A549 (cell line): ENCODE measurements around the gene XKR8. TPM values are rescaled to one million over a fixed set of nuclear protein-coding genes. Genes with fewer than 3 reads are reported as not detected.
A peak's percentile ranks its signal among the peaks of the same experiment; 100 is the strongest.

Source experiments
- ATAC-seq, 2 experiments: fragments of 200-7000 bp in 1 of 2; fragments of >200 bp in 1 of 2; cut with Nextera tagmentation in 1 of 2; cut with Tn5 transposase in 1 of 2; 3 replicates each; pipeline versions ENCODE4 v1.8.0 to v1.9.1; 2018 to 2020; ENCODE audit warnings: mild to moderate bottlenecking in 1 of 2, moderate library complexity in 1 of 2
- CTCF ChIA-PET: fragments of 300-600 bp; sonication (Branson Sonifier 250); formaldehyde crosslinking; extraction: SDS; loops from one replicate; lab custom pipeline; 2021; ENCODE audit warnings: antibody characterized with exemption, inconsistent platforms; lab: Yijun Ruan, JAX
- POLR2A ChIA-PET: fragments of 350-600 bp; formaldehyde crosslinking; extraction: SDS; loops from one replicate; lab custom pipeline; 2021; ENCODE audit warnings: antibody characterized with exemption, inconsistent platforms; lab: Yijun Ruan, JAX
- DNase-seq, 2 experiments: peaks; one replicate each; pipeline versions ENCODE4 v3.0.0 to v3.0.0-alpha.2; 2011 to 2016; ENCODE audit warnings: low read depth in 1 of 2, low spot score in 1 of 2
- FAIRE-seq: peaks from 2 replicates; lab custom pipeline; 2011; peaks lifted over from hg19 to GRCh38; lab: Jason Lieb, UNC
- H3K27ac ChIP-seq, 2 experiments: fragments of >200 bp; sonication (Bioruptor Twin); formaldehyde crosslinking; 3 replicates each; pipeline ENCODE4 v1.5.1; 2016 to 2017
- H3K4me1 ChIP-seq: fragments of >200 bp; sonication (Bioruptor Twin); formaldehyde crosslinking; 3 replicates; pipeline ENCODE4 v1.6.1; 2016
- H3K4me2 ChIP-seq: fragments of >200 bp; sonication (Bioruptor Twin); formaldehyde crosslinking; 3 replicates; pipeline ENCODE4 v1.6.1; 2016
- H3K4me3 ChIP-seq: fragments of >200 bp; sonication (Bioruptor Twin); formaldehyde crosslinking; 3 replicates; pipeline ENCODE4 v1.5.1; 2016
- H3K9me3 ChIP-seq: fragments of >200 bp; sonication (Bioruptor Twin); formaldehyde crosslinking; 3 replicates; pipeline ENCODE4 v1.6.1; 2016
- BHLHE40 ChIP-seq: IDR thresholded peaks from 2 replicates; pipeline ENCODE4 v1.6.1; 2012; ENCODE audit warnings: low read depth, low read length, inconsistent platforms
- CBX2 ChIP-seq: fragments of 200-600 bp; sonication (generic); IDR thresholded peaks from 2 replicates; pipeline ENCODE4 v1.6.1; 2016; ENCODE audit warnings: low read depth, mild to moderate bottlenecking, borderline replicate concordance
- CHD2 ChIP-seq: fragments of 150-350 bp; IDR thresholded peaks from 2 replicates; pipeline ENCODE4 v1.6.1; 2014; ENCODE audit warnings: low read length; ENCODE audit not compliant: partially characterized antibody
- CHD4 ChIP-seq: fragments of 200-600 bp; sonication (generic); IDR thresholded peaks from 2 replicates; pipeline ENCODE4 v1.6.1; 2016; ENCODE audit warnings: antibody characterized with exemption, mild to moderate bottlenecking, borderline replicate concordance
- EHF ChIP-seq: fragments of 250-450 bp; sonication (Bioruptor Pico); IDR thresholded peaks from 2 replicates; pipeline ENCODE4 v1.5.0; 2020; ENCODE audit warnings: mild to moderate bottlenecking
- EP300 ChIP-seq, 2 experiments: fragments of >200 bp; sonication (Bioruptor Twin); formaldehyde crosslinking; IDR thresholded peaks; 2 replicates in 1 of 2; 3 replicates in 1 of 2; pipeline ENCODE4 v1.6.1; 2016 to 2017
- ESRRA ChIP-seq: fragments of 150-350 bp; IDR thresholded peaks from 2 replicates; pipeline ENCODE4 v1.6.1; 2014; ENCODE audit warnings: mild to moderate bottlenecking, low read length, borderline replicate concordance
- FOSB ChIP-seq: fragments of 250-450 bp; sonication (Bioruptor Pico); IDR thresholded peaks from 2 replicates; pipeline ENCODE4 v1.5.0; 2020; ENCODE audit warnings: mild to moderate bottlenecking, moderate library complexity
- HEYL ChIP-seq: fragments of 250-450 bp; sonication (Bioruptor Pico); IDR thresholded peaks from 2 replicates; pipeline ENCODE4 v1.8.0; 2021; ENCODE audit warnings: mild to moderate bottlenecking, moderate library complexity
- HOXA7 ChIP-seq: fragments of 250-450 bp; sonication (Bioruptor Pico); IDR thresholded peaks from 2 replicates; pipeline ENCODE4 v1.5.0; 2020; ENCODE audit warnings: mild to moderate bottlenecking, moderate library complexity
- JUN ChIP-seq, 2 experiments: fragments of >200 bp; sonication (Bioruptor Twin); formaldehyde crosslinking; IDR thresholded peaks; 2 replicates in 1 of 2; 3 replicates in 1 of 2; pipeline ENCODE4 v1.6.1; 2016 to 2017
- JUNB ChIP-seq: fragments of >200 bp; sonication (Bioruptor Twin); formaldehyde crosslinking; IDR thresholded peaks from 2 replicates; pipeline ENCODE4 v1.6.1; 2016
- MAZ ChIP-seq: fragments of 150-350 bp; IDR thresholded peaks from 2 replicates; pipeline ENCODE4 v1.6.1; 2014; ENCODE audit warnings: antibody characterized with exemption, low read depth, low read length, borderline replicate concordance
- PHF8 ChIP-seq: fragments of 200-600 bp; sonication (generic); IDR thresholded peaks from 2 replicates; pipeline ENCODE4 v1.6.1; 2016; ENCODE audit warnings: low read depth, mild to moderate bottlenecking, antibody characterized with exemption, moderate library complexity, borderline replicate concordance
- POLR2A ChIP-seq: IDR thresholded peaks from 2 replicates; pipeline ENCODE4 v1.6.1; 2012; ENCODE audit warnings: mild to moderate bottlenecking, low read length
- RARB ChIP-seq: fragments of 250-450 bp; sonication (Bioruptor Pico); IDR thresholded peaks from 2 replicates; pipeline ENCODE4 v1.8.0; 2021; ENCODE audit warnings: mild to moderate bottlenecking, moderate library complexity
- TFCP2L1 ChIP-seq: fragments of 250-450 bp; sonication (Bioruptor Pico); IDR thresholded peaks from 2 replicates; pipeline ENCODE4 v1.5.0; 2021; ENCODE audit warnings: mild to moderate bottlenecking
- TP53 ChIP-seq: fragments of 250-450 bp; sonication (Bioruptor Pico); IDR thresholded peaks from 2 replicates; pipeline ENCODE4 v1.5.0; 2021; ENCODE audit warnings: mild to moderate bottlenecking, moderate library complexity
- ZC3H11A ChIP-seq: fragments of 450-650 bp; IDR thresholded peaks from 2 replicates; pipeline ENCODE4 v1.6.1; 2014; ENCODE audit warnings: antibody characterized with exemption, mild to moderate bottlenecking
- ZSCAN20 ChIP-seq: fragments of 250-450 bp; sonication (Bioruptor Pico); IDR thresholded peaks from 2 replicates; pipeline ENCODE4 v1.8.0; 2022; ENCODE audit warnings: mild to moderate bottlenecking, moderate library complexity
- WGBS: methylation state at CpG from one replicate; pipeline ENCODE4 v1.1.6; 2017; ENCODE audit errors: missing lambda C conversion rate; 5-methylcytosine and 5-hydroxymethylcytosine counted together
- polyA minus RNA-seq: library from RNA; depleted of rRNA, polyadenylated mRNA; stranded (reverse); fragments of >200 nt; gene quantifications from 2 replicates; pipeline ENCODE4 v1.2.3, GENCODE V29; 2011; rRNA and poly(A)+ RNA removed
- polyA plus RNA-seq, 4 experiments: library from polyadenylated mRNA; depleted of rRNA in 3 of 4; stranded (reverse); fragments of >200 nt; fragmentation: RNase III in 1 of 4; extraction: RNeasy Plus Mini Kit Qiagen cat#74134 plus additional on column Dnase treatment in 1 of 4; gene quantifications; 2 replicates in 3 of 4; 3 replicates in 1 of 4; pipeline ENCODE4 v1.2.3, GENCODE V29; 2011 to 2017
- TF ChIP-seq, protein P1 (sequence below): fragments of >200 bp; sonication (Bioruptor Twin); formaldehyde crosslinking; IDR thresholded peaks from 3 replicates; pipeline ENCODE4 v1.5.1; 2016
- TF ChIP-seq, protein P2 (sequence below): fragments of 250-450 bp; sonication (Bioruptor Pico); IDR thresholded peaks from 2 replicates; pipeline ENCODE4 v1.5.0; 2020; ENCODE audit warnings: low read depth, mild to moderate bottlenecking, moderate library complexity
- TF ChIP-seq, protein P3 (sequence below): fragments of >200 bp; sonication (Bioruptor Twin); formaldehyde crosslinking; IDR thresholded peaks from 3 replicates; pipeline ENCODE4 v1.6.1; 2016
- TF ChIP-seq, protein P4 (sequence below): IDR thresholded peaks from 2 replicates; pipeline ENCODE4 v1.6.1; 2012
- TF ChIP-seq, protein P5 (sequence below): IDR thresholded peaks from 2 replicates; pipeline ENCODE4 v1.6.1; 2012; ENCODE audit warnings: low read depth, borderline replicate concordance
- TF ChIP-seq, protein P6 (sequence below): fragments of 150-350 bp; IDR thresholded peaks from 2 replicates; pipeline ENCODE4 v1.6.1; 2014; ENCODE audit warnings: low read depth, mild to moderate bottlenecking, low read length

The XKR8 gene, protein sequence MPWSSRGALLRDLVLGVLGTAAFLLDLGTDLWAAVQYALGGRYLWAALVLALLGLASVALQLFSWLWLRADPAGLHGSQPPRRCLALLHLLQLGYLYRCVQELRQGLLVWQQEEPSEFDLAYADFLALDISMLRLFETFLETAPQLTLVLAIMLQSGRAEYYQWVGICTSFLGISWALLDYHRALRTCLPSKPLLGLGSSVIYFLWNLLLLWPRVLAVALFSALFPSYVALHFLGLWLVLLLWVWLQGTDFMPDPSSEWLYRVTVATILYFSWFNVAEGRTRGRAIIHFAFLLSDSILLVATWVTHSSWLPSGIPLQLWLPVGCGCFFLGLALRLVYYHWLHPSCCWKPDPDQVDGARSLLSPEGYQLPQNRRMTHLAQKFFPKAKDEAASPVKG
- 3.3 and 4.2 TPM in 2 replicates for polyA plus RNA-seq (2011; rRNA removed)
- polyA plus RNA-seq (2012; cell fraction: cytosol; rRNA removed) = 4.7 and 8.0 TPM in 2 replicates
- 5.9 and 6.8 TPM in 2 replicates for polyA plus RNA-seq (2012; cell fraction: nucleus; rRNA removed)
- polyA plus RNA-seq (2017; fragmentation: RNase III; extraction: RNeasy Plus Mini Kit Qiagen cat#74134 plus additional on column Dnase treatment) = 3.3 to 3.5 TPM (median 3.5 TPM) in 3 replicates
- 2.9 and 3.3 TPM in 2 replicates for polyA minus RNA-seq

DNA sequence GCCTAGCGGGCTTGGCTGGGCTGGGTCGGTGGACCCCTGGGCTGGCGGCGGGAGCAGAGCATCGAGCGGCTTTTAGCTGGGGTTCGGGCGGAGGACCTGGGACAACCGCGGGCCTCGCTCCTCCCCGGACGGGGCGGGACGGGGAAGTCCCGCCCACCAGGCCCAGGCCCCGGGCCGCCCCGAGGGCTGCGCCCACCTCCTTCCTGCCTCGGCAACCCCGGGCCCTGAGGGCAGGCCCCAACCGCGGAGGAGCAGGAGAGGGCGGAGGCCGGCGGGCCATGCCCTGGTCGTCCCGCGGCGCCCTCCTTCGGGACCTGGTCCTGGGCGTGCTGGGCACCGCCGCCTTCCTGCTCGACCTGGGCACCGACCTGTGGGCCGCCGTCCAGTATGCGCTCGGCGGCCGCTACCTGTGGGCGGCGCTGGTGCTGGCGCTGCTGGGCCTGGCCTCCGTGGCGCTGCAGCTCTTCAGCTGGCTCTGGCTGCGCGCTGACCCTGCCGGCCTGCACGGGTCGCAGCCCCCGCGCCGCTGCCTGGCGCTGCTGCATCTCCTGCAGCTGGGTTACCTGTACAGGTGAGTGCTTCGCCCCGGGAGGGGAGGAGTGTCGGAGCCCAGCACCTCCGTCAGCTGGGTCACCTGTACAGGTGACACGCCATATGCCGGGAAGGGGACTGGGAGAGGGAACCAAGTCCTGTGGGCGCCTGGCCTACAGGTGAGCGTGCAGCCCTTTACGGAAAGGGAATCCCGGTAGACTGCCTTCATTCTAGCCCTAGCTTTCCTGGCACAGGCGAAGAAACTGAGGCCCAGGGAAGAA is at the start of gene XKR8:
XKR8 (plus strand) TSS at position 182 of the 812 bp plus-strand sequence; CDS start at position 279, 97 bp downstream.
- 84% methylated on average over 8 of the region's 68 CpGs for WGBS
- peak within 1 kb of the TSS; percentile 78 to 92 for H3K27ac ChIP-seq
- ATAC-seq (peak; percentile 91 to 96), FAIRE-seq (no peak), DNase-seq (peak; percentile 76 to 77)
- TF ChIP-seq, protein P1, sequence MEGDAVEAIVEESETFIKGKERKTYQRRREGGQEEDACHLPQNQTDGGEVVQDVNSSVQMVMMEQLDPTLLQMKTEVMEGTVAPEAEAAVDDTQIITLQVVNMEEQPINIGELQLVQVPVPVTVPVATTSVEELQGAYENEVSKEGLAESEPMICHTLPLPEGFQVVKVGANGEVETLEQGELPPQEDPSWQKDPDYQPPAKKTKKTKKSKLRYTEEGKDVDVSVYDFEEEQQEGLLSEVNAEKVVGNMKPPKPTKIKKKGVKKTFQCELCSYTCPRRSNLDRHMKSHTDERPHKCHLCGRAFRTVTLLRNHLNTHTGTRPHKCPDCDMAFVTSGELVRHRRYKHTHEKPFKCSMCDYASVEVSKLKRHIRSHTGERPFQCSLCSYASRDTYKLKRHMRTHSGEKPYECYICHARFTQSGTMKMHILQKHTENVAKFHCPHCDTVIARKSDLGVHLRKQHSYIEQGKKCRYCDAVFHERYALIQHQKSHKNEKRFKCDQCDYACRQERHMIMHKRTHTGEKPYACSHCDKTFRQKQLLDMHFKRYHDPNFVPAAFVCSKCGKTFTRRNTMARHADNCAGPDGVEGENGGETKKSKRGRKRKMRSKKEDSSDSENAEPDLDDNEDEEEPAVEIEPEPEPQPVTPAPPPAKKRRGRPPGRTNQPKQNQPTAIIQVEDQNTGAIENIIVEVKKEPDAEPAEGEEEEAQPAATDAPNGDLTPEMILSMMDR = peak; percentile 32; the same call in 1 of the 3 replicates
- TF ChIP-seq, protein P2, sequence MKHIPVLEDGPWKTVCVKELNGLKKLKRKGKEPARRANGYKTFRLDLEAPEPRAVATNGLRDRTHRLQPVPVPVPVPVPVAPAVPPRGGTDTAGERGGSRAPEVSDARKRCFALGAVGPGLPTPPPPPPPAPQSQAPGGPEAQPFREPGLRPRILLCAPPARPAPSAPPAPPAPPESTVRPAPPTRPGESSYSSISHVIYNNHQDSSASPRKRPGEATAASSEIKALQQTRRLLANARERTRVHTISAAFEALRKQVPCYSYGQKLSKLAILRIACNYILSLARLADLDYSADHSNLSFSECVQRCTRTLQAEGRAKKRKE (CRISPR knock-in tag) = no peak
- TF ChIP-seq ZSCAN20 (CRISPR knock-in tag) (no peak), FOSB (CRISPR knock-in tag) (no peak), CHD4 (no peak), JUN (IDR thresholded peaks at IDR 0.05) (peak in 1 of 2 experiments; percentile 53; a peak in 2 of 5 replicates), PHF8 (0 out of 2 replicates have a peak, but pooled peaks have one; percentile 14), BHLHE40 (no peak), POLR2A (peak; percentile 52), JUNB (no peak)
- TF ChIP-seq, protein P3, sequence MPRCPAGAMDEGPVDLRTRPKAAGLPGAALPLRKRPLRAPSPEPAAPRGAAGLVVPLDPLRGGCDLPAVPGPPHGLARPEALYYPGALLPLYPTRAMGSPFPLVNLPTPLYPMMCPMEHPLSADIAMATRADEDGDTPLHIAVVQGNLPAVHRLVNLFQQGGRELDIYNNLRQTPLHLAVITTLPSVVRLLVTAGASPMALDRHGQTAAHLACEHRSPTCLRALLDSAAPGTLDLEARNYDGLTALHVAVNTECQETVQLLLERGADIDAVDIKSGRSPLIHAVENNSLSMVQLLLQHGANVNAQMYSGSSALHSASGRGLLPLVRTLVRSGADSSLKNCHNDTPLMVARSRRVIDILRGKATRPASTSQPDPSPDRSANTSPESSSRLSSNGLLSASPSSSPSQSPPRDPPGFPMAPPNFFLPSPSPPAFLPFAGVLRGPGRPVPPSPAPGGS = peak; percentile 65; the same call in 1 of the 3 replicates
- TF ChIP-seq, protein P4, sequence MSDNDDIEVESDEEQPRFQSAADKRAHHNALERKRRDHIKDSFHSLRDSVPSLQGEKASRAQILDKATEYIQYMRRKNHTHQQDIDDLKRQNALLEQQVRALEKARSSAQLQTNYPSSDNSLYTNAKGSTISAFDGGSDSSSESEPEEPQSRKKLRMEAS = peak; percentile 52; the same call in 1 of the 2 replicates
- TF ChIP-seq, protein P5, sequence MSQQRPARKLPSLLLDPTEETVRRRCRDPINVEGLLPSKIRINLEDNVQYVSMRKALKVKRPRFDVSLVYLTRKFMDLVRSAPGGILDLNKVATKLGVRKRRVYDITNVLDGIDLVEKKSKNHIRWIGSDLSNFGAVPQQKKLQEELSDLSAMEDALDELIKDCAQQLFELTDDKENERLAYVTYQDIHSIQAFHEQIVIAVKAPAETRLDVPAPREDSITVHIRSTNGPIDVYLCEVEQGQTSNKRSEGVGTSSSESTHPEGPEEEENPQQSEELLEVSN = 0 out of 2 replicates have a peak, but pooled peaks have one; percentile 17
- no peaks in the 10 kb centered on the region for H3K9me3 ChIP-seq
- ChIA-PET CTCF (interaction anchor here (1.1 to 3.5 kb wide), 5 partner anchors 15 to 124 kb away, joined by 3 to 13 read pairs (median 6); no protein-coding TSS in a partner anchor), POLR2A (interaction anchor here (0.6 to 1.0 kb wide), 3 partner anchors 14 to 41 kb away, joined by 3 to 5 read pairs (median 4); no protein-coding TSS in a partner anchor)
- H3K4me1 ChIP-seq = peaks cover 14% of the 10 kb centered on the region
- peak within 1 kb of the TSS; percentile 54 for H3K4me3 ChIP-seq
- peak within 1 kb of the TSS; percentile 66 for H3K4me2 ChIP-seq

DNA sequence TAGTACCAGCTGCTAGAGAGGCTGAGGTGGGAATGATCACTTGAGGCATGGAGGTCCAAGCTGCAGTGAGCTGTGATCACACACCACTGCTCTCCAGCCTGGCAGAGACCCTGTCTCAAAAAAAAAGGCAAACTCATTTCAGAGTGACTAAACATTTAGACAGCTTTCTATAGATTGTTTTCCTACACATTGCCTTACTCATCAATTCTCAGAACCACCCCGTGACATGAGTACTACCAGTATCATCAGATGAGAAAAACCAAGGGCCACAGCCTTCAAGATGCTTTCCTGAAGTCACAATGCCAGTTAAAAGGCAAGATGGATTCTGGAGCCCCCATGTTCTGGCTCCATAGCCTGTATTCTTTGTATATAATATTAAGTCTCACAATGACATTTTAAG is 47.3 kb upstream of the XKR8 start:
- peaks cover 5% of the 10 kb centered on the region; the same call in 1 of the 3 replicates for H3K4me1 ChIP-seq
- ATAC-seq (no peak), DNase-seq (no peak), FAIRE-seq (no peak)
- H3K4me3 ChIP-seq = no peak overlapping the region
- 88% methylated on average over 1 of the region's 1 CpG for WGBS
- H3K9me3 ChIP-seq = peaks cover 7% of the 10 kb centered on the region
- CTCF ChIA-PET = no interaction called here
- H3K27ac ChIP-seq = no peak overlapping the region
- POLR2A ChIA-PET = no interaction called here
- H3K4me2 ChIP-seq = no peak overlapping the region
- TF ChIP-seq, protein P2 (CRISPR knock-in tag) = no peak
- TF ChIP-seq CBX2 (no peak), HOXA7 (CRISPR knock-in tag) (no peak), HEYL (CRISPR knock-in tag) (no peak), MAZ (no peak), EHF (CRISPR knock-in tag) (no peak), EP300 (IDR thresholded peaks at IDR 0.05) (no peak), RARB (CRISPR knock-in tag) (no peak), TFCP2L1 (CRISPR knock-in tag) (no peak), CHD2 (no peak), ZC3H11A (no peak), POLR2A (no peak), ESRRA (no peak), TP53 (CRISPR knock-in tag) (no peak), CHD4 (no peak)
- TF ChIP-seq, protein P6, sequence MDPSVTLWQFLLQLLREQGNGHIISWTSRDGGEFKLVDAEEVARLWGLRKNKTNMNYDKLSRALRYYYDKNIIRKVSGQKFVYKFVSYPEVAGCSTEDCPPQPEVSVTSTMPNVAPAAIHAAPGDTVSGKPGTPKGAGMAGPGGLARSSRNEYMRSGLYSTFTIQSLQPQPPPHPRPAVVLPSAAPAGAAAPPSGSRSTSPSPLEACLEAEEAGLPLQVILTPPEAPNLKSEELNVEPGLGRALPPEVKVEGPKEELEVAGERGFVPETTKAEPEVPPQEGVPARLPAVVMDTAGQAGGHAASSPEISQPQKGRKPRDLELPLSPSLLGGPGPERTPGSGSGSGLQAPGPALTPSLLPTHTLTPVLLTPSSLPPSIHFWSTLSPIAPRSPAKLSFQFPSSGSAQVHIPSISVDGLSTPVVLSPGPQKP = no peak
- TF ChIP-seq, protein P4 = no peak
